Effector CD8-positive, alpha-beta T cell (primary cell): ENCODE measurements around the gene SHMT2.

Source experiments
- DNase-seq: peaks from one replicate; lab custom pipeline; 2025; lab: John Stamatoyannopoulos, UW

The SHMT2 gene

GRCh38 chr12:57227315-57228115 is 2.0 kb upstream of the SHMT2 start:
- DNase-seq: no peak

GRCh38 chr12:57229046-57229633 is 371 bp upstream of the SHMT2 start:
- no peak for DNase-seq

GRCh38 chr12:57230381-57231155 is 1.1 kb downstream of the SHMT2 start:
- DNase-seq: no peak

- no peak for DNase-seq
Measured at GRCh38 chr12:57231276-57232021, 1.9 kb downstream of the SHMT2 start.

GRCh38 chr12:57232156-57232756 is 2.7 kb downstream of the SHMT2 start:
- DNase-seq: no peak

- no peak for DNase-seq
Measured at GRCh38 chr12:57233357-57234232, 4.1 kb downstream of the SHMT2 start.

GRCh38 chr12:57234233-57234570 is 4.7 kb downstream of the SHMT2 start:
- no peak for DNase-seq

- no peak for DNase-seq
Measured at GRCh38 chr12:57234571-57235016, 5.1 kb downstream of the SHMT2 start.

GRCh38 chr12:57235017-57235727 is 5.7 kb downstream of the SHMT2 start:
- no peak for DNase-seq

- no peak for DNase-seq
Measured at GRCh38 chr12:57235728-57236131, 6.2 kb downstream of the SHMT2 start.

GRCh38 chr12:57236201-57236924 is 6.9 kb downstream of the SHMT2 start:
- no peak for DNase-seq

GRCh38 chr12:57236925-57237595 is 7.5 kb downstream of the SHMT2 start:
- DNase-seq: no peak

GRCh38 chr12:57237596-57237931 is 8.1 kb downstream of the SHMT2 start:
- no peak for DNase-seq

GRCh38 chr12:57237932-57238853 is 8.7 kb downstream of the SHMT2 start:
- DNase-seq: no peak

GRCh38 chr12:57238854-57239554 is 9.5 kb downstream of the SHMT2 start:
- peak; percentile 77 for DNase-seq

- DNase-seq: no peak
Measured at GRCh38 chr12:57239587-57240065, 10.1 kb downstream of the SHMT2 start.
